GM18517 (cell line): ENCODE results near the gene RNF2.

ENCODE experiments used
- ATAC-seq: cut with Tn5 transposase; IDR thresholded peaks from one replicate; pipeline ENCODE4 v1.9.1; 2021; ENCODE audit warnings: mild to moderate bottlenecking, moderate library complexity; ENCODE audit not compliant: unreplicated experiment

The RNF2 gene

DNA sequence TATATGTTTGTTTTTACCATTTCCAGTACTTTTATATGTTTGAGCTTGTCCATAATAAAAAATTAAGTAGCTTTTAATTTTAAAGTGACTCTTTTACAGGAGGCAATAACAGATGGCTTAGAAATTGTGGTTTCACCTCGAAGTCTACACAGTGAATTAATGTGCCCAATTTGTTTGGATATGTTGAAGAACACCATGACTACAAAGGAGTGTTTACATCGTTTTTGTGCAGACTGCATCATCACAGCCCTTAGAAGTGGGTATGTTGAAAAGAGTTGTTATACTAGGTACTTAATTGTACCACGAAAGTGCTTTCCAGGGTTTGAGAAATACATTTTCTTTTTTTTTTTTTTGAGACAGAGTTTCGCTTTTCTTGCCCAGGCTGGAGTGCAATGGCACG, 46.1 kb downstream of the RNF2 start:
- no peak for ATAC-seq

DNA sequence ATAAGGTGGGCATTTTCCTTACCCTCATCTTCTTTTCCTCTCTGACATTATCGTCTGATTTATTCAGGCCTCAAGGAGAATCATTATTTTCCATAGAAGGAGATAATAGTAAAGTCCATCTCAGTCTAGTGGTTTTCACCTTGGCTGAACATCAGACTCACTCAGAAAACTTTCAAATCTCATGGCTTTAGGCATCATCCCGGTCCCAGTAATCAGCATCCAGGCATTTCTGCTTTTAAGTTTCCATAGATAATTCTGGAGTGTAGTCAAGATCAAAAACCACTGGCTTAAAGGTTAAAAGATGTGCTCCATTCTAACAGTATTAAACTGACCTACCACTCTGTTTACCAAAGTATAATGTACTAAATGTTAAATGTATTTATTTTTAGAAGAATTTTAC, 49.4 kb downstream of the RNF2 start:
- no peak for ATAC-seq

DNA sequence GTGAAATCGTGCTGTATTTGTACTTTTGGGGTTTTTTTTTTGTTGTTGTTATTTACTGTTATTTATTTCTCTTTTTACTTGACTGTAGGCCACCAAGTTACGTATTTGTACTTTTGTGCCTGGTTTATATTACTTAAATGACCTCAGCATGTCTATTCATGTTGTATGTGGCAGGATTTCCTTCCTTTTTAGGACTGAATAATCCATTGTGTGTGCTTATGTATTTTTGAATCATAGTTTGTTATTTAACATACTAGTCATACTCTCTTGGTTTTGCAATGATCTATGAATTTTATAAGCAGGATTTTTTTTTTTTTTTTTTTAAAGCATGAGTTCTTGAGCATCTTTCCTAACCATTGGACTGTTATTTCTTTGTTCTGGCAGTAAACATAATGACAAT, 51.2 kb downstream of the RNF2 start:
- ATAC-seq, result no peak

DNA sequence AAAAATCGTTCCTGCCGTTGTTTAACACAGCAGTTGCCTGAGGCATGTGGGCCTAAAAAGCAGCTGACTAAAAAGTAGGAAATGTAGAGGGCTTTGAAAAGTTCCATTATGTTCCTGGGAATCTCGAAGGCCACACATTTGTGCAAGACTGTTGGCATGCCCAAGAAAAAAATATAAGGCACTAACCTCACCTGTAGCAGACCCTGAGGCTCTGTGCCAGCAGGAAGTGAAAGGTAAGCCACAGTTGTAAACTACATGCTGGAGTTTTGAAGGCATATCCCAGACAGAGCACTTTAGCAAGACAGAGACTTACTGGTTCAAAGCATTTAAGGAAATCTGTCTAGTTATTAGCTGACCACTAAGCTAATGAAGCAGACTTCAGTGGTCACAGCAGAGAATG, 58.7 kb downstream of the RNF2 start:
- no peak for ATAC-seq

DNA sequence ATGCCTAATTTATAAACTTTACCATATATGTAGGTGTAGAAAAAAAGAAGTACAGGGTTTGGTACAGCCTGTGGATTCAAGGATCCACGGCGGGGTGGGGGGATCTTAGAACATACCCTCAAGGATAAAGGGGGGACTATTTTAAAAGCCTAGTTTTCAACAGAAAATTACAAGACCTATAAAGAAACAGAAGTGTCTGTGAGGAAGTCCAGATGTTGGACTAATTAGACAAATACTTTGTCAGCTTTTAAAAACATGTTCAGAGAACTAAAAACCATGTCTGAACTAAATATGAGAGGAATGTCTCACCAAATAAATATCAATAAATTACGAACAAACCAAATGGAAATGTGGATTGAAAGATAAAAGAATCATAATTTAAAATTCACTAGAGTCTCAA, 59.8 kb downstream of the RNF2 start:
- no peak for ATAC-seq

DNA sequence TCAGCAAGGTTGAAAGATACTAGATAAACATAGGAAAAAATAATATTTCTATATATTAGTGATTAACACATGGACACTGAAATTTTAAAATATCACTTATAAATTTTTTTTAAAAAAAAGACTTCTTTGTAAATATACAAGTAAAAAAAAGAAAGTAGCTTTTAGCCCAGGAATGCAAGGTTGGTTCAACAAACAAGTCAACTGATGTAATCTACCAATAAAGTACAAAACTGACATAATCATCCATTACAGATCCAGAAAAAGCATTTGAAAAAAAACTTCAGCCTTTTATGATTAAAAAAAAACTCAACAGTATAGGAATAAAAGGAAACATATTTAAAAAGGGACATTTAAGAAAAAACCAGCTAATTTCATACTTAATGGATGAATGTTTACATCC, 63.0 kb downstream of the RNF2 start:
- ATAC-seq, result no peak

DNA sequence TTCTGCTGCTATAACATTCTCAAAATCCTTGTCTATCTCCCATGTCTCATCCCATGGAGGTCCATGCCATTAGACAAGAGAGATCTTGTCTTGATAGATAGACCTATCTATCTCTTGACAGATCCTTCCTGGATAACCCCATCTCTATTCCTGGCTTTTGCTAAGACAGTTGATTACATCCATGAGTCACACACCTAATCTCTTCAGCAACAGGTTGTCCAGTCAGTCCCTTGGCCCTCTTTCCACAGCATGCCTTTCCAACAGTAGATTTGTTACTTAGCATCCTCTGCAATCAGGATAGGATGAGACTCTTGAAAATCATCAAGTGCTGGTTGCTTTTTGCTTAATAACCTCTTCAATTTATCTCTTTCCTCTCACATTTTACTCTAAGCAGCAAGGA, 64.8 kb downstream of the RNF2 start:
- no peak for ATAC-seq

DNA sequence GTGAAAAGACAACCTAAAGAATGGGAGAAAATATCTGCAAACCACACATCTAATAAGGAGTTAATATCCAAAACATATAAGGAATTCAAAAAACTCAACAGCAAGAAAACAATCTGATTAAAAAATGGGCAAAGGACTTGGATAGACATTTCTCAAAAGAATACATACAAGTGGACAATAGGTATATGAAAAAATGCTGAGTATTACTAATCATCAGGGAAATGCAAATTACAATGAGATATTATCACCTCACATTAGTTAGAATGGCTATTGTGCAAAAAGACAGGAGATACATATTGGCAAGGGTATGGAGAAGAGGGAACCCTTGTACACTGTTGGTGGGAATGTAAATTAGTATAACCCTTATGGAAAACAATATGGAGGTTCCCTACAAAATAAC, 66.5 kb downstream of the RNF2 start:
- no peak for ATAC-seq

DNA sequence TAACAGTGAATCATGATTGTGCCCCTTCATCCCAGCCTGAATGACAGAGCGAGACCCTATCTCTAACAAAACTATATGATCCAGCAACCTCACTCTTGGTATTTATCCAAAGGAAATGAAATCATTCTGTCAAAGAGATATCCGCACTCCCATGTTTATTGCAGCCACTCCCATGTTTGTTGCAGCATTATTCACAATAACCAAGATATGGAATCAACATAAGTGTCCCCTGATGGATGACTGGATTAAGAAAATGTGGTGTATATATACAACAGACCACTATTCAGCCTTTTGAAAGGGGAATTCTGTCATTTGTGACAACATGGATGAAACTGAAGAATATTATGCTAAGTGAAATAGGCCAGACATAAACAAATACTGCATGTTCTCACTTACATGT, 67.0 kb downstream of the RNF2 start:
- ATAC-seq, result no peak

DNA sequence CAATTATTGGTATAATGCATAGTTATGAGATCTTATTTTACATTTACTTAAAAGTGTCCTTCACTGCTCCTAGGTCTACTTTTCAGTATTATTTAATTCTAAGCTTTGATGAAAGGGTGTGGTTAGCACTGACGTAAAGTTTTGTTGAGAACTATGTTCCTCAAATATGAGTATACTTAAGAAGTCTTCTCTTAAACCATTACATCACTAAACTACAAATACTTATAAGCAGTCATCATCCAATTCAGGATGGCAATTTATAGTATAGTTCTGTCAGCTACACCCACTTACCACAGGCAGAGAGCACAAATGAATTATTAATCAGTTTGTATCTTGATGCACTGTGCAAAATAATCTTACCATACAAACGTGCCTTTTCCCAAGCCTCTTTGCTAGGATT, 84.3 kb downstream of the RNF2 start:
- ATAC-seq, result no peak

DNA sequence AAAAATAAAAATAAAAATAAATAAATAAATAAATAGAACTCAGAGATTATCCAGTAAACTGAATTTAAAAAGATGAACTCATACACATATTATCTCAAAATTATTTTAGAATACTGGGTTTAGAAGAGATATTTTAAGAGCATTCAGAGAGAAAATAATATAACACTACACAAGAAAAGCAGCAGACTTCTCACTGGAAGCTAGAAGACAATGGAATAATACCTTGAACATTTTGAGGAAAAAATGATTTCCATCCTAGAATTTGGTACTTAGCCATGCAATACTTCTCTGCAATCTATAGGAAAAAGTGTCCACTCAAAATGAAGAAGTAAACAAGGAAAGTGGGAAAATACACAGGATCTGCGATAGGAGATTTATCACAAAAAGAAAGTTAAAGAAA, 87.2 kb downstream of the RNF2 start:
- ATAC-seq, result no peak

DNA sequence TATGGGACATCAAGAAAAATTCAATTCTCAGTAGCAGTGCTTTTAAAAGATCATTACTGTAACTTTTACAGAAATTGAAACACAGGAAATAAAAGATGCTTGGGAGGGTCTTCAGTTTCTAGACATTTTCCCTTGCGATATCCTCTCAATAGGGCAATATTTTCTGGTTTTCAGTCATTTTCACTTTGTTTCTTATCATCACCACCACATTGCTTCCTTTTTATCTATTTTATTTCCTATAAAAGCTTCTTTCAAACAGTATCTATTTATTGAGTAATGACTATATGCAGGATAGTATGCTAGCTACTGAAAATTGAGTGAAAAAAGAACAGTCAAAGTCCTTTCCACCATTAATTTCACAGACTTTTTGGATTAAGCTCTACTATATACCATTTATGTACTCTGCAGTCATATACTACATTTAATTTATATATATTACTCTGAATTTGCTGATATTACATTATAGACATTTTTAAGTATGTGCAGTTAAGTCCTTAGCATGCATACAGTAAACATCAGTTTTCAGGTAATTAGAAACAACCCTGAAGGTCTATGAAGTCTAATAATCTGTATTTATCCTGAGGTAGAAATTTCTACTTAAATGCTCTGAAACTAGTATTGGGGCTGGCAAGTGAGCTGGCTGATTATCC, 92.7 kb downstream of the RNF2 start:
- no peak for ATAC-seq

DNA sequence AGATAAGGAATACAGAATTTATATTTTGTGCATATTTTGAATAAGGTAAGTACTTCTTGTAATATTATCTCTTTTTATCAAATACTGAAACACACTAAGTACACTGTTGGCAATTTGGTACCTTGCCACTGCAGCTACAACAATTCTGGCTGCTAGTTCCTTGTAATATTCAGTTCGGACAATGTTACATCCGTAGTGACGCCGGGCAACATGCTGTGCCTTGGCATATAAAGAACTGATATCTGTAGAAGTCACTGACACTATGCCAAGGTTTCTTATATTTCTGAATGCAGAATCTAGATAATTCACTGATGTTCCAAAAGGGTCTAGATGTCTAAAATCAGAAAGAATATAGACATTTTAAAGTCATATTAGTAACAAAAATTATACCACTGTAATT, 93.9 kb downstream of the RNF2 start:
- ATAC-seq, result no peak

DNA sequence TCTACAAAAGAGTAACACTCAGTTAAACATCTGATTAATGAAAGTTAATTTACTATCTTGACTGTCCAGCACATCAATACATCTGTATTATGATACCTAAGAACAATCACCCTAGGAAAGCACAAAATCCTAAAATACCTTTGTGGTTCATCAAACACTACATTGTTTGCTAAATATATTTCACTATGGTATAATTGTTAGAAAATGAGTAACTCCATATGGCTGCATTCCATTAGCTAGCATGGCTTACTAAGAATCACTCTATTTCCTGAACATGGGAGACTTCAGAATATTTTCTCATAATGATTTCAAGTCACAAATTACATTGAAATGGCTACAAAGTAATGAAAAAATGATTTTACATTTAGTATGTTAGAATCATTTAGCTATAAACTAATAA, 98.9 kb downstream of the RNF2 start:
- no peak for ATAC-seq

DNA sequence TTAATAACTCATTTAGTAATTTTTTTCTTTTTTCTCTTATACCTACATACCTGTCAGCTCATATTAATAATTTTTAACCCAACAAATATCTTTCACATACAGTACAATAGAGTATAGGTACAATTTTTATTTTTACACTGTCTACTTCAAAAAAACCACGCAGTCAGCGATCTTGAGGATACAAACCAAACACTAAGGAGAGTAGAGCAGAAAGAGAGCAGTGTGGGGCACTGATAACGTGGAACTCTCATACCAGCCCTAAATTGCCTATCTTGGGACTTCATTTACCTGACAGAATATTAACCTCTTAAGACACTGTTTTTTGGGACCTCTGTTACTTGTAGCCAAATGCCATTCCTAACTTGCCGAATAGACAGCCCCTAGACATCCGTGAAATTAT, 105.9 kb downstream of the RNF2 start:
- no peak for ATAC-seq
